Kidney epithelial cell (primary cell): ENCODE measurements around the gene TCAIM. TPM values are rescaled to one million over a fixed set of nuclear protein-coding genes. Genes with fewer than 3 reads are reported as not detected.

ENCODE experiments used
- DNase-seq: peaks from one replicate; pipeline ENCODE4 v3.0.0-alpha.2; 2010; ENCODE audit warnings: low read depth
- H3K27me3 ChIP-seq: 2 replicates; pipeline ENCODE4 v1.6.0; 2011; ENCODE audit warnings: low read length; ENCODE audit not compliant: control insufficient read depth, insufficient read depth
- H3K36me3 ChIP-seq: 2 replicates; pipeline ENCODE4 v1.5.1; 2011; ENCODE audit warnings: low read length; ENCODE audit not compliant: control insufficient read depth, insufficient read depth
- H3K4me3 ChIP-seq: 2 replicates; pipeline ENCODE4 v1.5.1; 2011; ENCODE audit warnings: low read depth, mild to moderate bottlenecking, control low read depth, low read length
- CTCF ChIP-seq: IDR thresholded peaks from 2 replicates; pipeline ENCODE4 v1.5.1; 2011; ENCODE audit warnings: mild to moderate bottlenecking, moderate library complexity, low read length, control low read depth, inconsistent platforms; ENCODE audit not compliant: insufficient read depth, poor library complexity, severe bottlenecking
- total RNA-seq: library from RNA; depleted of rRNA; stranded (reverse); fragments of >200 nt; gene quantifications from 2 replicates; pipeline ENCODE4 v1.2.3, GENCODE V29; 2015

Gene TCAIM
- total RNA-seq, result 29.0 and 30.3 TPM in 2 replicates

GRCh38 chr3:44338010-44338827 is at the start of gene TCAIM:
TCAIM (plus strand) TSS chr3:44338766; CDS start chr3:44354783, 16,017 bp downstream.
- DNase-seq, result peak; percentile 94
- no peaks in the 10 kb centered on the region for H3K36me3 ChIP-seq
- H3K27me3 ChIP-seq, result no peaks in the 10 kb centered on the region
- TF ChIP-seq CTCF, result no peak
- H3K4me3 ChIP-seq, result peak within 1 kb of the TSS; percentile 53

- Histone ChIP-seq H3K36me3 (no peaks in the 10 kb centered on the region), H3K4me3 (no peak overlapping the region), H3K27me3 (no peaks in the 10 kb centered on the region)
- TF ChIP-seq CTCF, result no peak
- no peak for DNase-seq
These were observed 48.6 kb upstream of the TCAIM start for GRCh38 chr3:44289882-44290462.

GRCh38 chr3:44292276-44292675 is 46.3 kb upstream of the TCAIM start:
- no peak for TF ChIP-seq CTCF
- Histone ChIP-seq H3K36me3 (no peaks in the 10 kb centered on the region), H3K4me3 (no peak overlapping the region), H3K27me3 (no peaks in the 10 kb centered on the region)
- no peak for DNase-seq

GRCh38 chr3:44292947-44293346 is 45.6 kb upstream of the TCAIM start:
- no peak for DNase-seq
- no peaks in the 10 kb centered on the region for H3K36me3 ChIP-seq
- no peaks in the 10 kb centered on the region for H3K27me3 ChIP-seq
- H3K4me3 ChIP-seq, result no peak overlapping the region
- no peak for TF ChIP-seq CTCF

- H3K36me3 ChIP-seq, result no peaks in the 10 kb centered on the region
- no peaks in the 10 kb centered on the region for H3K27me3 ChIP-seq
- H3K4me3 ChIP-seq, result no peak overlapping the region
- DNase-seq, result no peak
- TF ChIP-seq CTCF, result no peak
These were observed 41.3 kb upstream of the TCAIM start for GRCh38 chr3:44297255-44297654.
